Measurements from ENCODE around the gene CD68.

CD68 gene

DNA sequence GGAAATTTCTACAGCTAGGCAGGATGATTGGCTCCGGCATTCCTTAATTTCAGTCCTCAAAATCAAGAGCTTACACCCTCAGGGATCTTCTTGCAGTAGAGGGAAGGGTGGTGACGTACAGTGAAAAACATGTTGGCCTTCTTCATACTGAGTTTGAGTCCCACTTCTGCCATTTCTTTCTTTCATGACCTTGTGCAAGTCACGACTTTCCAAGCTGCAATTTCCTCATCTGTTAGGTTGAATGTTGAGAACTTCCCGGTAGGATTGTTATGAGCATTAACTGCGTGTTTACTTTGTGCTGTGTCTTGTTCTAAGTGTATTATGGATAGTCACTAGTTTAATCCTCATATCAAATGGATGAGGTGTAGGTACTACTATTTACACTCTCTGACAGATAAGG lies 9.9 kb upstream of the CD68 start:
- TF ChIP-seq, protein P1, sequence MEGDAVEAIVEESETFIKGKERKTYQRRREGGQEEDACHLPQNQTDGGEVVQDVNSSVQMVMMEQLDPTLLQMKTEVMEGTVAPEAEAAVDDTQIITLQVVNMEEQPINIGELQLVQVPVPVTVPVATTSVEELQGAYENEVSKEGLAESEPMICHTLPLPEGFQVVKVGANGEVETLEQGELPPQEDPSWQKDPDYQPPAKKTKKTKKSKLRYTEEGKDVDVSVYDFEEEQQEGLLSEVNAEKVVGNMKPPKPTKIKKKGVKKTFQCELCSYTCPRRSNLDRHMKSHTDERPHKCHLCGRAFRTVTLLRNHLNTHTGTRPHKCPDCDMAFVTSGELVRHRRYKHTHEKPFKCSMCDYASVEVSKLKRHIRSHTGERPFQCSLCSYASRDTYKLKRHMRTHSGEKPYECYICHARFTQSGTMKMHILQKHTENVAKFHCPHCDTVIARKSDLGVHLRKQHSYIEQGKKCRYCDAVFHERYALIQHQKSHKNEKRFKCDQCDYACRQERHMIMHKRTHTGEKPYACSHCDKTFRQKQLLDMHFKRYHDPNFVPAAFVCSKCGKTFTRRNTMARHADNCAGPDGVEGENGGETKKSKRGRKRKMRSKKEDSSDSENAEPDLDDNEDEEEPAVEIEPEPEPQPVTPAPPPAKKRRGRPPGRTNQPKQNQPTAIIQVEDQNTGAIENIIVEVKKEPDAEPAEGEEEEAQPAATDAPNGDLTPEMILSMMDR (IDR thresholded peaks at IDR 0.05; ENCODE audit: insufficient read depth, low read length), result no peak
- TF ChIP-seq, protein P2, sequence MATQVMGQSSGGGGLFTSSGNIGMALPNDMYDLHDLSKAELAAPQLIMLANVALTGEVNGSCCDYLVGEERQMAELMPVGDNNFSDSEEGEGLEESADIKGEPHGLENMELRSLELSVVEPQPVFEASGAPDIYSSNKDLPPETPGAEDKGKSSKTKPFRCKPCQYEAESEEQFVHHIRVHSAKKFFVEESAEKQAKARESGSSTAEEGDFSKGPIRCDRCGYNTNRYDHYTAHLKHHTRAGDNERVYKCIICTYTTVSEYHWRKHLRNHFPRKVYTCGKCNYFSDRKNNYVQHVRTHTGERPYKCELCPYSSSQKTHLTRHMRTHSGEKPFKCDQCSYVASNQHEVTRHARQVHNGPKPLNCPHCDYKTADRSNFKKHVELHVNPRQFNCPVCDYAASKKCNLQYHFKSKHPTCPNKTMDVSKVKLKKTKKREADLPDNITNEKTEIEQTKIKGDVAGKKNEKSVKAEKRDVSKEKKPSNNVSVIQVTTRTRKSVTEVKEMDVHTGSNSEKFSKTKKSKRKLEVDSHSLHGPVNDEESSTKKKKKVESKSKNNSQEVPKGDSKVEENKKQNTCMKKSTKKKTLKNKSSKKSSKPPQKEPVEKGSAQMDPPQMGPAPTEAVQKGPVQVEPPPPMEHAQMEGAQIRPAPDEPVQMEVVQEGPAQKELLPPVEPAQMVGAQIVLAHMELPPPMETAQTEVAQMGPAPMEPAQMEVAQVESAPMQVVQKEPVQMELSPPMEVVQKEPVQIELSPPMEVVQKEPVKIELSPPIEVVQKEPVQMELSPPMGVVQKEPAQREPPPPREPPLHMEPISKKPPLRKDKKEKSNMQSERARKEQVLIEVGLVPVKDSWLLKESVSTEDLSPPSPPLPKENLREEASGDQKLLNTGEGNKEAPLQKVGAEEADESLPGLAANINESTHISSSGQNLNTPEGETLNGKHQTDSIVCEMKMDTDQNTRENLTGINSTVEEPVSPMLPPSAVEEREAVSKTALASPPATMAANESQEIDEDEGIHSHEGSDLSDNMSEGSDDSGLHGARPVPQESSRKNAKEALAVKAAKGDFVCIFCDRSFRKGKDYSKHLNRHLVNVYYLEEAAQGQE (IDR thresholded peaks at IDR 0.05; ENCODE audit: insufficient replicate concordance, low read depth), result no peak
- TF ChIP-seq POLR2AphosphoS5 (IDR thresholded peaks at IDR 0.05; ENCODE audit: low read depth) (no peak), SPI1 (IDR thresholded peaks at IDR 0.05; ENCODE audit: borderline replicate concordance, low read depth) (no peak), GABPA (IDR thresholded peaks at IDR 0.05; ENCODE audit: low read depth) (no peak)
- H3K27me3 ChIP-seq (ENCODE audit: insufficient read depth, poor library complexity, severe bottlenecking), result no peaks in the 10 kb centered on the region
- no peak overlapping the region for H3K27ac ChIP-seq (replicated peaks)
- no peak for DNase-seq (ENCODE audit: low read depth in 1 of 2, low spot score in 1 of 2)
- no peak overlapping the region for H3K4me3 ChIP-seq (replicated peaks; ENCODE audit: insufficient read depth, low read length)

DNA sequence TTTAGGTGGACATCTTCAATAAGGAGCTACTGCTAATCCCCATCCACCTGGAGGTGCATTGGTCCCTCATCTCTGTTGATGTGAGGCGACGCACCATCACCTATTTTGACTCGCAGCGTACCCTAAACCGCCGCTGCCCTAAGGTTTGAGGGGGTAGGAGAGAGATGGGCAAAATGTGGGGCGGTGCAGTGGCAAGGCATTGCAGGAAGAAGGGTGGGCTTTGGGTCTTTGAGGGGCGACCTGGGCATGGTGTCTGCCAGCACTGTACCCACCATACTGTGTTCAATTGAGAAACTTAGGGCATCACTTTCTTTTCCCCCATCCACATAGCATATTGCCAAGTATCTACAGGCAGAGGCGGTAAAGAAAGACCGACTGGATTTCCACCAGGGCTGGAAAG lies 9.1 kb upstream of the CD68 start:
- no peak for DNase-seq (ENCODE audit: low read depth in 1 of 2, low spot score in 1 of 2)
- H3K27ac ChIP-seq (replicated peaks), result no peak overlapping the region
- H3K27me3 ChIP-seq (ENCODE audit: insufficient read depth, poor library complexity, severe bottlenecking), result no peaks in the 10 kb centered on the region
- no peak overlapping the region for H3K4me3 ChIP-seq (replicated peaks; ENCODE audit: insufficient read depth, low read length)
- TF ChIP-seq, protein P2 (IDR thresholded peaks at IDR 0.05; ENCODE audit: insufficient replicate concordance, low read depth), result no peak
- no peak for TF ChIP-seq SPI1 (IDR thresholded peaks at IDR 0.05; ENCODE audit: borderline replicate concordance, low read depth)
- TF ChIP-seq, protein P1 (IDR thresholded peaks at IDR 0.05; ENCODE audit: insufficient read depth, low read length), result no peak
- TF ChIP-seq GABPA (IDR thresholded peaks at IDR 0.05; ENCODE audit: low read depth), result no peak
- no peak for TF ChIP-seq POLR2AphosphoS5 (IDR thresholded peaks at IDR 0.05; ENCODE audit: low read depth)

DNA sequence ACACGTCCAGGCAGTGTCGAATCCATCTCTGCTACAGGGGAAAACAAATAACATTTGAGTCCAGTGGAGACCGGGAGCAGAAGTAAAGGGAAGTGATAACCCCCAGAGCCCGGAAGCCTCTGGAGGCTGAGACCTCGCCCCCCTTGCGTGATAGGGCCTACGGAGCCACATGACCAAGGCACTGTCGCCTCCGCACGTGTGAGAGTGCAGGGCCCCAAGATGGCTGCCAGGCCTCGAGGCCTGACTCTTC lies 7.2 kb upstream of the CD68 start:
- Histone ChIP-seq H3K27ac (replicated peaks) (peak overlapping the region; percentile 75), H3K27me3 (ENCODE audit: insufficient read depth, poor library complexity, severe bottlenecking) (no peaks in the 10 kb centered on the region), H3K4me3 (replicated peaks; ENCODE audit: insufficient read depth, low read length) (peak overlapping the region; percentile 44)
- TF ChIP-seq GABPA (IDR thresholded peaks at IDR 0.05; ENCODE audit: low read depth) (no peak), POLR2AphosphoS5 (IDR thresholded peaks at IDR 0.05; ENCODE audit: low read depth) (peak; percentile 5; the same call in 1 of the 2 replicates), SPI1 (IDR thresholded peaks at IDR 0.05; ENCODE audit: borderline replicate concordance, low read depth) (peak; percentile 73; the same call in 1 of the 2 replicates)
- DNase-seq (ENCODE audit: low read depth in 1 of 2, low spot score in 1 of 2), result no peak

DNA sequence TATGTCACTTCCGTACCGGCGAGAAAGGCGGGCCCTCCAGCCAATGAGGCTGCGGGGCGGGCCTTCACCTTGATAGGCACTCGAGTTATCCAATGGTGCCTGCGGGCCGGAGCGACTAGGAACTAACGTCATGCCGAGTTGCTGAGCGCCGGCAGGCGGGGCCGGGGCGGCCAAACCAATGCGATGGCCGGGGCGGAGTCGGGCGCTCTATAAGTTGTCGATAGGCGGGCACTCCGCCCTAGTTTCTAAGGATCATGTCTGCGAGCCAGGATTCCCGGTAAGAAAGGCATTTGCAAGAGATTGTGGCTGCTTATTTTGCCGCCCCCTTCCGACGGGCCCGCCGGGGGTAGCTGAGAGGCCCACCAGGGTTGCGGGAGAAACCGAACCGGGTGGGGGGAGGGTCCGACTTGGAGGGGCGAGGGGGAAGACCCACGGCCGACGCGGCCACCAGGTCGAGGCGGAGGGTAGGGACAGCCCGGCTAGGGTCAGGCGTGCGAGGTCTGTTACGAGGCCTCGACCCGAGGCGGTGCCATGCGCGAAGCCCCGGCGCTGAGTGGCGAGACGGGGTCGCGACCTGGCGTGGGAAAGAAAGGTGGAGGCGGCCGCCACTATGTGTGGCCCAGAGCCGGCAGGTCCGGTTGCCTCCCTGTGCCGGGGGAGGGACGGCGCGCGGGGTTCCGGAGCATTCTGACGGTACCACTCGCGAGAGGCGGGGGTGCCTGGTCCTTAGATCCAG lies 6.7 kb upstream of the CD68 start:
- peak; percentile 91 to 95 for DNase-seq (ENCODE audit: low read depth in 1 of 2, low spot score in 1 of 2)
- H3K4me3 ChIP-seq (replicated peaks; ENCODE audit: insufficient read depth, low read length), result peak overlapping the region; percentile 61
- peak overlapping the region; percentile 99 for H3K27ac ChIP-seq (replicated peaks)
- TF ChIP-seq, protein P2 (IDR thresholded peaks at IDR 0.05; ENCODE audit: insufficient replicate concordance, low read depth), result peak; percentile 38
- TF ChIP-seq, protein P1 (IDR thresholded peaks at IDR 0.05; ENCODE audit: insufficient read depth, low read length), result no peak
- TF ChIP-seq GABPA (IDR thresholded peaks at IDR 0.05; ENCODE audit: low read depth) (peak; percentile 78), POLR2AphosphoS5 (IDR thresholded peaks at IDR 0.05; ENCODE audit: low read depth) (peak; percentile 93), SPI1 (IDR thresholded peaks at IDR 0.05; ENCODE audit: borderline replicate concordance, low read depth) (no peak)
- H3K27me3 ChIP-seq (ENCODE audit: insufficient read depth, poor library complexity, severe bottlenecking), result no peaks in the 10 kb centered on the region

Data from HL-60 (cell line).